Keratinocyte (primary cell): ENCODE data around the gene IFNGR1. TPM values are rescaled to one million over a fixed set of nuclear protein-coding genes. Genes with fewer than 3 reads are reported as not detected.

ENCODE experiments used
- DNase-seq: peaks from one replicate; pipeline ENCODE4 v3.0.0-alpha.2; 2011; ENCODE audit warnings: low read depth, missing footprints, low spot score
- FAIRE-seq: peaks from 2 replicates; lab custom pipeline; 2011; peaks lifted over from hg19 to GRCh38; lab: Jason Lieb, UNC
- H2AFZ ChIP-seq: 2 replicates; pipeline ENCODE4 v1.6.0; 2012; ENCODE audit warnings: low read length, control low read depth, inconsistent platforms; ENCODE audit not compliant: control insufficient read depth
- H3K27ac ChIP-seq: 2 replicates; pipeline ENCODE4 v1.5.1; 2011; ENCODE audit warnings: low read length; ENCODE audit not compliant: control insufficient read depth, insufficient read depth
- H3K27me3 ChIP-seq: 3 replicates; pipeline ENCODE4 v1.6.0; 2011; ENCODE audit warnings: low read length; ENCODE audit not compliant: control insufficient read depth, insufficient read depth; ENCODE audit errors: extremely low read depth
- H3K36me3 ChIP-seq, 2 experiments: 2 replicates in 1 of 2; 3 replicates in 1 of 2; pipeline ENCODE4 v1.5.1; 2011; ENCODE audit warnings: low read length in 2 of 2, mild to moderate bottlenecking in 1 of 2; ENCODE audit not compliant: control insufficient read depth in 2 of 2, insufficient read depth in 2 of 2; ENCODE audit errors: extremely low read depth in 1 of 2
- H3K4me1 ChIP-seq: 3 replicates; pipeline ENCODE4 v1.5.1; 2011; ENCODE audit warnings: low read length; ENCODE audit not compliant: control insufficient read depth, insufficient read depth; ENCODE audit errors: extremely low read depth
- H3K4me2 ChIP-seq: 3 replicates; pipeline ENCODE4 v1.6.0; 2011; ENCODE audit warnings: low read depth, low read length; ENCODE audit not compliant: control insufficient read depth, insufficient read depth; ENCODE audit errors: extremely low read depth
- H3K4me3 ChIP-seq, 3 experiments: fragments of 200-600 bp in 1 of 3; sonication (generic) in 1 of 3; 2 replicates in 2 of 3; 3 replicates in 1 of 3; pipeline ENCODE4 v1.5.1; 2011 to 2016; ENCODE audit warnings: low read length in 3 of 3, mild to moderate bottlenecking in 3 of 3, control low read depth in 2 of 3, inconsistent platforms in 1 of 3, low read depth in 1 of 3, mixed read lengths in 1 of 3, mixed run types in 1 of 3, moderate library complexity in 1 of 3; ENCODE audit not compliant: control insufficient read depth in 2 of 3, insufficient read depth in 2 of 3; ENCODE audit errors: extremely low read depth in 1 of 3
- H3K79me2 ChIP-seq: 2 replicates; pipeline ENCODE4 v1.6.0; 2012; ENCODE audit warnings: low read length; ENCODE audit not compliant: control insufficient read depth, insufficient read depth
- H3K9ac ChIP-seq: 3 replicates; pipeline ENCODE4 v1.6.0; 2011; ENCODE audit warnings: low read length; ENCODE audit not compliant: control insufficient read depth, insufficient read depth; ENCODE audit errors: extremely low read depth
- H3K9me1 ChIP-seq: 3 replicates; pipeline ENCODE4 v1.6.0; 2011; ENCODE audit warnings: low read length; ENCODE audit not compliant: control insufficient read depth, insufficient read depth; ENCODE audit errors: extremely low read depth
- H3K9me3 ChIP-seq: 2 replicates; pipeline ENCODE4 v1.5.1; 2012; ENCODE audit warnings: low read depth, low read length; ENCODE audit not compliant: control insufficient read depth
- H4K20me1 ChIP-seq: 3 replicates; pipeline ENCODE4 v1.6.0; 2011; ENCODE audit warnings: low read length; ENCODE audit not compliant: control insufficient read depth, insufficient read depth; ENCODE audit errors: extremely low read depth
- CTCF ChIP-seq, 3 experiments: IDR thresholded peaks in 1 of 3; conservative IDR thresholded peaks in 1 of 3; optimal IDR thresholded peaks in 1 of 3; 2 replicates in 2 of 3; 3 replicates in 1 of 3; pipeline versions ENCODE3 to v1.5.1; 2011; ENCODE audit warnings: low read length in 3 of 3, mild to moderate bottlenecking in 3 of 3, moderate library complexity in 2 of 3, control low read depth in 1 of 3, inconsistent platforms in 1 of 3; ENCODE audit not compliant: insufficient read depth in 2 of 3; ENCODE audit errors: extremely low read depth in 1 of 3
- EZH2 ChIP-seq: IDR thresholded peaks from one replicate; pipeline ENCODE4 v1.6.1; 2012; ENCODE audit warnings: inconsistent platforms, mild to moderate bottlenecking, low read length, moderate library complexity
- dilution Hi-C: fragments of 300-500 bp; cut with MboI; formaldehyde crosslinking; loops from one replicate; pipeline ENCODE4 v1.7.0; 2020; ENCODE audit warnings: low sequenced_read_pairs; ENCODE audit not compliant: extremely low pct_ligation_motif_present
- polyA plus RNA-seq, 5 experiments: library from polyadenylated mRNA; depleted of rRNA in 3 of 5; stranded (reverse) in 3 of 5; stranded (forward) in 1 of 5; unstranded in 1 of 5; fragments of >200 nt; gene quantifications; 1 replicate in 1 of 5; 2 replicates in 3 of 5; 3 replicates in 1 of 5; pipeline versions ENCODE4 v1.2.1 to v1.2.3, GENCODE V29; 2011 to 2012; ENCODE audit warnings: missing spikeins in 2 of 5, low read depth in 1 of 5, low replicate concordance in 1 of 5

The IFNGR1 gene
- polyA plus RNA-seq, 1 donor (not counting 4 experiments of a cell fraction or from before 2014, with no cell fraction given): 109 TPM

- no peak overlapping the region for H3K27ac ChIP-seq
- H3K27me3 ChIP-seq: no peaks in the 10 kb centered on the region
- no peaks in the 10 kb centered on the region for H3K9me3 ChIP-seq
- H2AFZ ChIP-seq: no peak overlapping the region
- H4K20me1 ChIP-seq: peaks cover 3% of the 10 kb centered on the region
- no peak overlapping the region for H3K4me2 ChIP-seq
- no peak for DNase-seq
- H3K79me2 ChIP-seq: peaks cover 93% of the 10 kb centered on the region
- peaks cover 42% of the 10 kb centered on the region for H3K4me1 ChIP-seq
- no peak overlapping the region for H3K9ac ChIP-seq
- H3K36me3 ChIP-seq: peaks cover 0 to 18% of the 10 kb centered on the region in 2 experiments
- no peak overlapping the region for H3K4me3 ChIP-seq
- no peak for TF ChIP-seq CTCF (optimal IDR thresholded peaks at IDR 0.05 in 1 of 3, IDR thresholded peaks at IDR 0.05 in 1 of 3, conservative IDR thresholded peaks at IDR 0.05 in 1 of 3; ENCODE audit: extremely low read depth in 1 of 3, insufficient read depth in 2 of 3, low read length in 3 of 3)
- no peak for TF ChIP-seq EZH2
- FAIRE-seq: peak; percentile 59
- H3K9me1 ChIP-seq: no peaks in the 10 kb centered on the region
- dilution Hi-C loops: no loop called here
These were observed 5.8 kb downstream of the IFNGR1 start for GRCh38 chr6:137213331-137213740.

- DNase-seq (no peak), FAIRE-seq (no peak)
- Histone ChIP-seq H3K4me3 (no peak overlapping the region), H3K4me2 (no peak overlapping the region), H3K4me1 (peaks cover 33% of the 10 kb centered on the region), H3K36me3 (peaks cover 0 to 18% of the 10 kb centered on the region in 2 experiments), H3K9me1 (no peaks in the 10 kb centered on the region), H4K20me1 (peaks cover 3% of the 10 kb centered on the region), H3K27ac (no peak overlapping the region), H3K9ac (no peak overlapping the region), H3K27me3 (no peaks in the 10 kb centered on the region), H3K79me2 (peaks cover 93% of the 10 kb centered on the region), H2AFZ (no peak overlapping the region), H3K9me3 (no peaks in the 10 kb centered on the region)
- TF ChIP-seq CTCF (optimal IDR thresholded peaks at IDR 0.05 in 1 of 3, IDR thresholded peaks at IDR 0.05 in 1 of 3, conservative IDR thresholded peaks at IDR 0.05 in 1 of 3; ENCODE audit: extremely low read depth in 1 of 3, insufficient read depth in 2 of 3, low read length in 3 of 3) (no peak), EZH2 (no peak)
- dilution Hi-C loops: no loop called here
These were observed 7.3 kb downstream of the IFNGR1 start for GRCh38 chr6:137211910-137212309.
